ENCODE results near the gene NPC1. TPM values are rescaled to one million over a fixed set of nuclear protein-coding genes. Genes with fewer than 3 reads are reported as not detected.
A peak's percentile ranks its signal among the peaks of the same experiment; 100 is the strongest.

NPC1 gene
- total RNA-seq, 1 experiment from 2014 or later: 38.3 TPM

GRCh38 chr18:23499291-23499781 is 87.0 kb downstream of the NPC1 start:
- TF ChIP-seq CREM (CRISPR knock-in tag; IDR thresholded peaks at IDR 0.05): no peak
- no peak for TF ChIP-seq TEAD1 (CRISPR knock-in tag; IDR thresholded peaks at IDR 0.05)
- no peak for TF ChIP-seq ATF3 (CRISPR knock-in tag; conservative IDR thresholded peaks at IDR 0.05)
- no peak for TF ChIP-seq ZNF263 (CRISPR knock-in tag; IDR thresholded peaks at IDR 0.05; ENCODE audit: low read depth)
- no peak for TF ChIP-seq EMX1 (CRISPR knock-in tag; IDR thresholded peaks at IDR 0.05)
- no peak for TF ChIP-seq PREB (CRISPR knock-in tag; IDR thresholded peaks at IDR 0.05; ENCODE audit: borderline replicate concordance)
- DNase-seq (ENCODE audit: low spot score) (no peak), ATAC-seq (no peak)
- ChIA-PET POLR2A (no interaction called here), CTCF (interaction anchor here (1.0 to 2.5 kb wide), 12 partner anchors 9 to 516 kb away, joined by 3 to 34 read pairs (median 5); no protein-coding TSS in a partner anchor)
- H3K4me1 Mint-ChIP-seq: peaks cover 15% of the 10 kb centered on the region
- H3K27ac Mint-ChIP-seq: no peak overlapping the region
- H3K36me3 Mint-ChIP-seq: no peaks in the 10 kb centered on the region
- no peaks in the 10 kb centered on the region for H3K9me3 Mint-ChIP-seq
- H3K27me3 Mint-ChIP-seq (ENCODE audit: low read depth): peaks cover 9% of the 10 kb centered on the region
- H3K4me3 Mint-ChIP-seq: no peak overlapping the region

- ChIA-PET CTCF (interaction anchor here (0.5 to 2.5 kb wide), 42 partner anchors 9 to 685 kb away, joined by 3 to 34 read pairs (median 4); partner anchors contain the start of gene RIOK3), POLR2A (interaction anchor here (0.6 kb wide), 1 partner anchor 365 kb away, joined by 3 read pairs; no protein-coding TSS in a partner anchor)
- TF ChIP-seq MXD4 (CRISPR knock-in tag; IDR thresholded peaks at IDR 0.05; ENCODE audit: borderline replicate concordance) (no peak), CTCF (IDR thresholded peaks at IDR 0.05) (peak; percentile 75), AR (CRISPR knock-in tag; IDR thresholded peaks at IDR 0.05) (no peak)
- DNase-seq (ENCODE audit: low spot score): peak; percentile 63
- Mint-ChIP-seq H3K4me3 (no peak overlapping the region), H3K36me3 (no peaks in the 10 kb centered on the region), H3K27ac (no peak overlapping the region), H3K4me1 (peaks cover 10% of the 10 kb centered on the region), H3K27me3 (ENCODE audit: low read depth) (peaks cover 5% of the 10 kb centered on the region), H3K9me3 (no peaks in the 10 kb centered on the region)
- ATAC-seq: peak; percentile 47
Observed at GRCh38 chr18:23498877-23499276, 87.4 kb downstream of the NPC1 start.

- no peak for ATAC-seq
- no peak for DNase-seq (ENCODE audit: low spot score)
- H3K36me3 Mint-ChIP-seq: no peaks in the 10 kb centered on the region
- H3K4me1 Mint-ChIP-seq: peaks cover 9% of the 10 kb centered on the region
- ChIA-PET POLR2A (no interaction called here), CTCF (interaction anchor here (0.5 to 2.5 kb wide), 42 partner anchors 8 to 684 kb away, joined by 3 to 34 read pairs (median 4); partner anchors contain the start of gene RIOK3)
- peaks cover 3% of the 10 kb centered on the region; the same call in 1 of the 2 replicates for H3K27me3 Mint-ChIP-seq (ENCODE audit: low read depth)
- H3K9me3 Mint-ChIP-seq: no peaks in the 10 kb centered on the region
- no peak overlapping the region for H3K4me3 Mint-ChIP-seq
- H3K27ac Mint-ChIP-seq: no peak overlapping the region
- TF ChIP-seq ZBTB43 (CRISPR knock-in tag; IDR thresholded peaks at IDR 0.05) (no peak), PRRX2 (CRISPR knock-in tag; IDR thresholded peaks at IDR 0.05) (no peak), ETV6 (CRISPR knock-in tag; IDR thresholded peaks at IDR 0.05) (no peak), CREB1 (CRISPR knock-in tag; IDR thresholded peaks at IDR 0.05) (no peak), ZNF425 (CRISPR knock-in tag; conservative IDR thresholded peaks at IDR 0.05) (no peak), ERG (CRISPR knock-in tag; IDR thresholded peaks at IDR 0.05) (no peak), FOXP4 (CRISPR knock-in tag; IDR thresholded peaks at IDR 0.05) (no peak), TEAD1 (CRISPR knock-in tag; IDR thresholded peaks at IDR 0.05) (no peak), FOXK1 (CRISPR knock-in tag; IDR thresholded peaks at IDR 0.05) (no peak)
Observed at GRCh38 chr18:23498117-23498516, 88.2 kb downstream of the NPC1 start.
